Calu3 (cell line): ENCODE measurements around the gene BRINP1. TPM values are rescaled to one million over a fixed set of nuclear protein-coding genes. Genes with fewer than 3 reads are reported as not detected.

Experiments
- BruUV-seq: library from RNA; stranded (reverse); fragments of 400-500 nt; replicated peaks from 2 replicates; lab custom pipeline; 2021; lab: Mats Ljungman, UMichigan
- CTCF ChIA-PET: fragments of 300-600 bp; sonication (Branson Sonifier 250); formaldehyde crosslinking; loops from one replicate; lab custom pipeline; 2022; ENCODE audit warnings: antibody characterized with exemption; lab: Charles Lee
- DNase-seq: peaks from one replicate; pipeline ENCODE4 v3.0.0; 2022
- H3K27ac Mint-ChIP-seq: one replicate; pipeline ENCODE4 v1.8.0; 2022; ENCODE audit warnings: mixed read lengths; ENCODE audit not compliant: unreplicated experiment
- H3K27me3 Mint-ChIP-seq: one replicate; pipeline ENCODE4 v1.8.0; 2022; ENCODE audit warnings: mixed read lengths; ENCODE audit not compliant: unreplicated experiment
- H3K36me3 Mint-ChIP-seq: one replicate; pipeline ENCODE4 v1.8.0; 2022; ENCODE audit warnings: mild to moderate bottlenecking, moderate library complexity, mixed read lengths; ENCODE audit not compliant: insufficient read depth, unreplicated experiment
- H3K4me1 Mint-ChIP-seq: one replicate; pipeline ENCODE4 v1.8.0; 2022; ENCODE audit warnings: mild to moderate bottlenecking, low read depth, mixed read lengths; ENCODE audit not compliant: unreplicated experiment
- H3K4me3 Mint-ChIP-seq: one replicate; pipeline ENCODE4 v1.8.0; 2022; ENCODE audit warnings: mild to moderate bottlenecking, low read depth, moderate library complexity, mixed read lengths; ENCODE audit not compliant: unreplicated experiment
- H3K9me3 Mint-ChIP-seq: one replicate; pipeline ENCODE4 v1.8.0; 2022; ENCODE audit warnings: low read depth, mixed read lengths; ENCODE audit not compliant: unreplicated experiment
- intact Hi-C: fragments of 100-400 bp; cut with micrococcal nuclease; formaldehyde crosslinking; loops from one replicate; pipeline ENCODE4 v1.10.0; 2022; ENCODE audit not compliant: unreplicated experiment
- total RNA-seq: library from RNA; stranded (reverse); gene quantifications from 2 replicates; pipeline ENCODE4 v1.2.3, GENCODE V29; 2022
- TF ChIP-seq, protein P1 (sequence below): fragments of 200-600 bp; IDR thresholded peaks from one replicate; pipeline ENCODE4 v1.8.0; 2022; ENCODE audit warnings: antibody characterized with exemption; ENCODE audit not compliant: unreplicated experiment

BRINP1 gene
- total RNA-seq, 1 experiment from 2014 or later, result not detected

DNA sequence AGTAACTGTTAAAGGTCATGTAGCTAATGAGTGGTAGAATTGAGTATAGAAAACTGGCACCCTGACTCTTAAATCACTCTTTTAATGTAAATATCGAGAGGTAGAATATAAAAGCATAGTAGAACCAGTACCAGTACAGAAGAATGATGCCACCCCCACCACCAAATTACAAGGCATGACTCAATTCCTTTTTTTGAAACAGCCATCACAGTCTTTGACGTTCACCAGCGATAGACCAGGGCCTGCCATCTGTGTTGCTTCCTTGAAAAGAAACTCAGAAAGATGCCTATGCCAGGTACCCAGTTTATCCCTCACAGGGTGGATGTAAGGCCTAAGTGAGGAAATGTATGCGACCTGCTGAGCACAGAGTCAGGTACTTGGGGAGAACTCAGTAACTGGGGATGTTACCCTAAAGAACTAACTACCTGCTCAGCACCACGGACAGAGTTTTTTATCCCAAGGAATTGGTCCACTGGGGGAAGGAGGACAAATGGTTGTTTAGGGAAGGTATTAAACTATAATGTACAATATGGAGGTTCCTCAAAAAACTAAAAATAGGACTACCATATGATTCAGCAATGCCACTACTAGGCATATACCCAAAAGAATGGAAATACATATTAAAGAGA lies 116.5 kb downstream of the BRINP1 start:
- Mint-ChIP-seq H3K9me3 (peaks cover 17% of the 10 kb centered on the region), H3K4me1 (no peaks in the 10 kb centered on the region), H3K36me3 (no peaks in the 10 kb centered on the region), H3K27ac (no peak overlapping the region), H3K27me3 (no peaks in the 10 kb centered on the region), H3K4me3 (no peak overlapping the region)
- no peak for DNase-seq
- TF ChIP-seq, protein P1, sequence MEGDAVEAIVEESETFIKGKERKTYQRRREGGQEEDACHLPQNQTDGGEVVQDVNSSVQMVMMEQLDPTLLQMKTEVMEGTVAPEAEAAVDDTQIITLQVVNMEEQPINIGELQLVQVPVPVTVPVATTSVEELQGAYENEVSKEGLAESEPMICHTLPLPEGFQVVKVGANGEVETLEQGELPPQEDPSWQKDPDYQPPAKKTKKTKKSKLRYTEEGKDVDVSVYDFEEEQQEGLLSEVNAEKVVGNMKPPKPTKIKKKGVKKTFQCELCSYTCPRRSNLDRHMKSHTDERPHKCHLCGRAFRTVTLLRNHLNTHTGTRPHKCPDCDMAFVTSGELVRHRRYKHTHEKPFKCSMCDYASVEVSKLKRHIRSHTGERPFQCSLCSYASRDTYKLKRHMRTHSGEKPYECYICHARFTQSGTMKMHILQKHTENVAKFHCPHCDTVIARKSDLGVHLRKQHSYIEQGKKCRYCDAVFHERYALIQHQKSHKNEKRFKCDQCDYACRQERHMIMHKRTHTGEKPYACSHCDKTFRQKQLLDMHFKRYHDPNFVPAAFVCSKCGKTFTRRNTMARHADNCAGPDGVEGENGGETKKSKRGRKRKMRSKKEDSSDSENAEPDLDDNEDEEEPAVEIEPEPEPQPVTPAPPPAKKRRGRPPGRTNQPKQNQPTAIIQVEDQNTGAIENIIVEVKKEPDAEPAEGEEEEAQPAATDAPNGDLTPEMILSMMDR, result no peak
- CTCF ChIA-PET, result no interaction called here
- intact Hi-C loops, result no loop called here
- no TSS peak for BruUV-seq

DNA sequence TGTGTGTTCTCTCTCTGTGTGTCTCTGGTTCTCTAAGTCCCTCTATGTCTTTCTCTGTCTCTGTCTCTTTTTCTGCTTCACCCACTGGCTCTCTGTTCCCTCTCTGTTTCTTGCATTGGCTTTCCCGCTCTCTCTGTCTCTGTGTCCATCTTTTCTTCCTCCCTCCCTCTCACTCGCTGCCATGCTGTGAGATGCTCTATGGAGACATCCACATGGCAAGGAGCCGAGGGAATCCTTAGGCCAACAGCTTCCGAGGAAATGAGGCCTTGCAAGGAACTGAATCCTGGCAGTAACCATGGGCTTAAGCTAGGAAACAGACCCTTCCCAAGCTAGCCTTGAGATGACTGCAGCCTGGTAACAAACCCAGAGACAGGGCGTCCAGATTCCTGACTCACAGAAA lies 117.3 kb downstream of the BRINP1 start:
- intact Hi-C loops, result no loop called here
- CTCF ChIA-PET, result no interaction called here
- H3K4me1 Mint-ChIP-seq, result no peaks in the 10 kb centered on the region
- no peaks in the 10 kb centered on the region for H3K36me3 Mint-ChIP-seq
- no peak for DNase-seq
- BruUV-seq, result no TSS peak
- H3K27ac Mint-ChIP-seq, result no peak overlapping the region
- H3K27me3 Mint-ChIP-seq, result no peaks in the 10 kb centered on the region
- H3K4me3 Mint-ChIP-seq, result no peak overlapping the region
- peaks cover 17% of the 10 kb centered on the region for H3K9me3 Mint-ChIP-seq
- TF ChIP-seq, protein P1, result no peak

DNA sequence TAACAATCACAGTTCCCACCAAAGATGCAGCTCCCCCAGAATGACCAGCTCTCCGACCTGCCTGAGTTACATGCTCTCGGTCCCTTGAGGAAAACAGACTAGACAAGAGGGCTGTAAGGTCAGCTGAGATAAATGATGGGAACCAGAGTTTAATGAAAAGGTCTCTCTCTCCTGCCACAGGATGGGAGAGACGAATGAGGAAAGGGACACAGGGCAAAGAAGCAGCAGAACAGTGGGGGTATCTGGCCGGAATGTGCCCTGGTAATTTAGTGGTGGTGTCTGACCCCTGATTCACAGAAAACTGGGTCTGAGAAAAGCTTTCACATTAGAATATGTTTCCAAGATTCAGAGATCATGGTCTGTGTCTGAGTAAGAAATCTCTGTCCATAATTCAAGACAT lies 118.5 kb downstream of the BRINP1 start:
- TF ChIP-seq, protein P1, result no peak
- Mint-ChIP-seq H3K36me3 (no peaks in the 10 kb centered on the region), H3K9me3 (peaks cover 17% of the 10 kb centered on the region), H3K4me1 (no peaks in the 10 kb centered on the region), H3K27ac (no peak overlapping the region), H3K27me3 (no peaks in the 10 kb centered on the region), H3K4me3 (no peak overlapping the region)
- no TSS peak for BruUV-seq
- no peak for DNase-seq
- CTCF ChIA-PET, result no interaction called here
- intact Hi-C loops, result no loop called here

DNA sequence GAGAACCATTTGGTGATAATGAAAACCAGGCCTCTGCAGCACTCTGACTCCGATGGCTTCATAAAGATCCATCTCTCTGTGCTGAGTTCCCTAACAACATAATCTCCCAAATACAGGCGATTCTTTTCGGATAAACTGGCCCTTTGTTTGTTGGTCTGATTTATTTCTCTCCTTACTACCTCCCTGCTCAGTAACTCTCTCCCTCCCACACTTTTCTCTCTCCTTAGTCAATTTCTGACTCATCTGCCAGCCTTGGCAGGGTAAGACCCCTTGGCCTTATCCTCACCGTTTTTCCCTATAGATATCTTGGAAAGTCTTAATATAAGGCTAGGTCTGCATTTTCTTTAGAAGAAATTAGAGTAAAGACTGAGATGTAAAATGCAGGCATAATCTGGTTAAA lies 128.7 kb downstream of the BRINP1 start:
- intact Hi-C loops, result no loop called here
- Mint-ChIP-seq H3K36me3 (no peaks in the 10 kb centered on the region), H3K4me1 (no peaks in the 10 kb centered on the region), H3K4me3 (no peak overlapping the region), H3K27ac (no peak overlapping the region), H3K27me3 (no peaks in the 10 kb centered on the region), H3K9me3 (peaks cover 8% of the 10 kb centered on the region)
- BruUV-seq, result no TSS peak
- CTCF ChIA-PET, result no interaction called here
- no peak for DNase-seq
- TF ChIP-seq, protein P1, result no peak
